Ovary (tissue), 3 donors: ENCODE results near the gene SGCE.

ENCODE experiments used
- CTCF ChIP-seq, 3 donors: fragments of 450-650 bp in 2 of 3; fragments of 200-600 bp in 1 of 3; IDR thresholded peaks; one replicate each; pipeline versions ENCODE4 v1.5.1 to v1.8.0; 2016 to 2022; ENCODE audit warnings: antibody characterized with exemption in 3 of 3, mild to moderate bottlenecking in 1 of 3
- EP300 ChIP-seq: sonication (generic); formaldehyde crosslinking; IDR thresholded peaks from one replicate; pipeline ENCODE4 v1.6.1; 2017; ENCODE audit warnings: antibody characterized with exemption
- donor health status: DM: no; HTN: no; CAD: no.

GRCh38 chr7:94562525-94562924, 93.4 kb downstream of the SGCE start:
- TF ChIP-seq CTCF (IDR thresholded peaks at IDR 0.05) (no peak), EP300 (no peak)
